ENCODE results near the gene SPAG8. TPM values are rescaled to one million over a fixed set of nuclear protein-coding genes. Genes with fewer than 3 reads are reported as not detected.

The SPAG8 gene
- total RNA-seq, 1 donor, result 0.42 TPM

- no peaks in the 10 kb centered on the region for H3K27me3 ChIP-seq (ENCODE audit: insufficient read depth, low read length)
- H3K9me3 ChIP-seq (ENCODE audit: low read depth, low read length), result no peaks in the 10 kb centered on the region
- no peak overlapping the region for H3K4me3 ChIP-seq (ENCODE audit: low read length)
- H3K4me1 ChIP-seq (ENCODE audit: insufficient read depth, low read length), result no peaks in the 10 kb centered on the region
Observed at GRCh38 chr9:35801328-35802128, 10.5 kb downstream of the SPAG8 start.

DNA sequence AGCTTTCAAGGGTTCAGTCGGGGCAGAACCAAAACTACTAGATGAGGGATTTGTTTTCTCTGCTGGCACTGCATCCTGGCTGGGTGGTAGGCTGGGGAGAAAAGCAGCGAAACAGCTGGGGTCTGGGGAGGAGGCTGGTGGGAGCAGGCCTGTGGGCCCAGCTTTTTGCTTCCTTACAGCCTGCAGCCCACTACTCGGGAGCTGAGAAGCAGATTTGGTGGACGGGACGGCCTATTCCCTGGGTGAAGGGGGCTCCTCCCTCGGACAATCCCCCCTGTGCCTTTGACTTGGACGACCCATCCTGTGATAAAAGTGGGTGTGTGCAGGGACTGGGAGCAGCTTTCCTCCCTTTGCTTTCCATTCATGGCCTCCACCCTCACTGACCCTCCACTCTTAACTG is 11.5 kb downstream of the SPAG8 start:
- H3K27me3 ChIP-seq (ENCODE audit: insufficient read depth, low read length), result no peaks in the 10 kb centered on the region
- H3K4me3 ChIP-seq (ENCODE audit: low read length), result no peak overlapping the region
- no peaks in the 10 kb centered on the region for H3K4me1 ChIP-seq (ENCODE audit: insufficient read depth, low read length)
- H3K9me3 ChIP-seq (ENCODE audit: low read depth, low read length), result no peaks in the 10 kb centered on the region

- no peak overlapping the region for H3K4me3 ChIP-seq (ENCODE audit: low read length)
- H3K4me1 ChIP-seq (ENCODE audit: insufficient read depth, low read length), result no peaks in the 10 kb centered on the region
- H3K9me3 ChIP-seq (ENCODE audit: low read depth, low read length), result no peaks in the 10 kb centered on the region
- H3K27me3 ChIP-seq (ENCODE audit: insufficient read depth, low read length), result no peaks in the 10 kb centered on the region
Observed at GRCh38 chr9:35798658-35799374, 13.2 kb downstream of the SPAG8 start.

GRCh38 chr9:35797311-35798109 is 14.6 kb downstream of the SPAG8 start:
- no peaks in the 10 kb centered on the region for H3K9me3 ChIP-seq (ENCODE audit: low read depth, low read length)
- no peak overlapping the region for H3K4me3 ChIP-seq (ENCODE audit: low read length)
- no peaks in the 10 kb centered on the region for H3K27me3 ChIP-seq (ENCODE audit: insufficient read depth, low read length)
- H3K4me1 ChIP-seq (ENCODE audit: insufficient read depth, low read length), result no peaks in the 10 kb centered on the region

DNA sequence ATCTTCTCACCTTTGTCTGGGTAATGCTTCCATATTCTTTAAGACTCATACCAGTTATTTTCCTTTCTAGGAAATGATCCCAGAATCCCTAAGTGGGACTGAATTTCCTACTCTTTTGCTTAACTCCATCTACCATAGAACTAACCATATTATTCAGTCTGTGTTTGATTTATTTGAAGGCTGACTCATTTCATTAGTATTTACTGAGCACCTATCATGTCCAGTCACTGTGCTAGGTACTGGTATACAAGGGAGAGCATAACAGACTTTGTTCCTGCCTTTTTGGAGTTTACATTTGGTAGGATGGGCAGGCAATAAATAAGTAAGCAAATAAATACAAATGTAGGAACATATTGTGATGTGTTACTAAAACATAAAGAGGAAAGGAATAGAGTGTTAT is 16.4 kb downstream of the SPAG8 start:
- H3K27me3 ChIP-seq (ENCODE audit: insufficient read depth, low read length), result peaks cover 2% of the 10 kb centered on the region
- H3K4me1 ChIP-seq (ENCODE audit: insufficient read depth, low read length), result no peaks in the 10 kb centered on the region
- H3K9me3 ChIP-seq (ENCODE audit: low read depth, low read length), result no peaks in the 10 kb centered on the region
- no peak overlapping the region for H3K4me3 ChIP-seq (ENCODE audit: low read length)

- no peaks in the 10 kb centered on the region for H3K4me1 ChIP-seq (ENCODE audit: insufficient read depth, low read length)
- H3K9me3 ChIP-seq (ENCODE audit: low read depth, low read length), result no peaks in the 10 kb centered on the region
- no peak overlapping the region for H3K4me3 ChIP-seq (ENCODE audit: low read length)
- peaks cover 2% of the 10 kb centered on the region for H3K27me3 ChIP-seq (ENCODE audit: insufficient read depth, low read length)
Observed at GRCh38 chr9:35793461-35793860, 18.6 kb downstream of the SPAG8 start.

DNA sequence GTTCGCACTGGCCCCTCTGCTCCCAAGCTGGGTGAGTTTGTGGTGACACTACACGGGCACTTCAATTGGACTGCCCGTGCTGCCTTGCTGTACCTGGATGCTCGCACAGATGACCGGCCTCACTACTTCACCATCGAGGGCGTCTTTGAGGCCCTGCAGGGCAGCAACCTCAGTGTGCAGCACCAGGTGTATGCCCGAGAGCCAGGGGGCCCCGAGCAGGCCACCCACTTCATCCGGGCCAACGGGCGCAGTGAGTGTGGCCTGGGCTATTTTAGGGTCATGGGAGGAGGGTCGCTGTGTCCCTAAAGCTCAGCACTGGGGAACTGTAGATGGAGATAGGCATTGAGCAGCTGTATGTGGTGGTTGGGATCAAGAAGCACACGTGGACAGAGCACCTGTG is 19.2 kb downstream of the SPAG8 start:
- Histone ChIP-seq H3K4me3 (ENCODE audit: low read length) (no peak overlapping the region), H3K9me3 (ENCODE audit: low read depth, low read length) (no peaks in the 10 kb centered on the region)

GRCh38 chr9:35792024-35792813 is 19.8 kb downstream of the SPAG8 start:
- H3K4me1 ChIP-seq (ENCODE audit: insufficient read depth, low read length), result no peaks in the 10 kb centered on the region

More for the DNA sequence above, 19.2 kb downstream of the SPAG8 start:
- Histone ChIP-seq H3K27me3 (ENCODE audit: insufficient read depth, low read length) (peaks cover 2% of the 10 kb centered on the region), H3K4me1 (ENCODE audit: insufficient read depth, low read length) (no peaks in the 10 kb centered on the region)

GRCh38 chr9:35791297-35791921 is 20.7 kb downstream of the SPAG8 start, which contains the start of gene NPR2:
Gene NPR2 (plus strand): TSS chr9:35791591. CDS start chr9:35792409, 818 bp downstream.
- Histone ChIP-seq H3K4me3 (ENCODE audit: low read length) (no peak within 1 kb of the TSS), H3K9me3 (ENCODE audit: low read depth, low read length) (no peaks in the 10 kb centered on the region), H3K27me3 (ENCODE audit: insufficient read depth, low read length) (peaks cover 2% of the 10 kb centered on the region), H3K4me1 (ENCODE audit: insufficient read depth, low read length) (no peaks in the 10 kb centered on the region)

More at GRCh38 chr9:35792024-35792813, 19.8 kb downstream of the SPAG8 start:
- no peaks in the 10 kb centered on the region for H3K9me3 ChIP-seq (ENCODE audit: low read depth, low read length)
- no peak overlapping the region for H3K4me3 ChIP-seq (ENCODE audit: low read length)
- peaks cover 2% of the 10 kb centered on the region for H3K27me3 ChIP-seq (ENCODE audit: insufficient read depth, low read length)

DNA sequence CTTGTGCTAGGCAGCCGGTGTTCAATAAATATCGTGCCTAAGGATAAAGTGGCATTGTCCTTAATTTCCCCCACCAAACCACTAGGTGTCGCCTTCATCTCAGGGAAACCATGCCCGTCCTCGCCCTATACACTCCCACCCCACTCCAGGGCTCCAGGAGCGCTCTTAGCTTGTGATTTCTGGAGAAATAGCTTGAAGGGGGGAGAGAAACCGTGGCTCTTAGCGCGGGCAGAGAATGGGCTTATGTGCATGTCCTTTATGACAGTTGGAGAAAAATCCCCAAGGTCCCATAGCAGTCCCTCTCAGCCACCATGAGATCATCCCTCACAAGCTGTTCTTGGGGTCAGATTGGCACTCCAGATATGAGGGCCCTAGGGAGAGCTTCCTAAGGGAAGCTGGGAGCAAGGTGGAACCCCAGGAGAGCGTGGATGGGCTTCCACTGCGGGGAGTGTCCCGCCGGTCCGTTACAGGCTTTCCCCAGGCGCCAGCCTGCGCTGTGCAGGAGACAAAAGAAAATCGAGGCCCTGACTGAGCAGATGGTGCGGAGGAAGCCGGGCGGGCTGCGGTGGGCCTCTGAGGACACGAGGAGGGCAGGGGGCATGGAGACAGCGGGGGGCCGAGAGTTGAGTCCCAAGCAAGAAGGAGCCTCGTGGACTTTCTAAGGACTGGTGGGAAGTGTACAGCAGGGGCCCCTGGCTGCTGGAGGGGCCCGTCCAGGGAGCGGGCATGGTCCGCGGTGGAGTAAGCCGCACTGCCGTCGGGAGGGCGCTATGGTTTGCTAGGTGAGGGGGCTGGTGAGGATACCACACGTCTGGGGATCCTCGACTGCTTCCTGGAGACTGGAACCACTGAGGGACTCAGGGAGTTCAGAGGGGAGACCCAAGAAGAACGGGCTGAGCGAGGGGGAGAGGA is 21.4 kb downstream of the SPAG8 start:
- Histone ChIP-seq H3K4me3 (ENCODE audit: low read length) (no peak overlapping the region), H3K4me1 (ENCODE audit: insufficient read depth, low read length) (no peaks in the 10 kb centered on the region), H3K27me3 (ENCODE audit: insufficient read depth, low read length) (peaks cover 2% of the 10 kb centered on the region), H3K9me3 (ENCODE audit: low read depth, low read length) (no peaks in the 10 kb centered on the region)

GRCh38 chr9:35790025-35790384 is 22.1 kb downstream of the SPAG8 start:
- H3K9me3 ChIP-seq (ENCODE audit: low read depth, low read length), result no peaks in the 10 kb centered on the region
- H3K4me1 ChIP-seq (ENCODE audit: insufficient read depth, low read length), result no peaks in the 10 kb centered on the region
- no peak overlapping the region for H3K4me3 ChIP-seq (ENCODE audit: low read length)
- H3K27me3 ChIP-seq (ENCODE audit: insufficient read depth, low read length), result peaks cover 2% of the 10 kb centered on the region

GRCh38 chr9:35789541-35789940 is 22.5 kb downstream of the SPAG8 start:
- peaks cover 2% of the 10 kb centered on the region for H3K27me3 ChIP-seq (ENCODE audit: insufficient read depth, low read length)
- H3K9me3 ChIP-seq (ENCODE audit: low read depth, low read length), result no peaks in the 10 kb centered on the region
- no peak overlapping the region for H3K4me3 ChIP-seq (ENCODE audit: low read length)
- H3K4me1 ChIP-seq (ENCODE audit: insufficient read depth, low read length), result no peaks in the 10 kb centered on the region

GRCh38 chr9:35783418-35783817 is 28.6 kb downstream of the SPAG8 start:
- no peaks in the 10 kb centered on the region for H3K9me3 ChIP-seq (ENCODE audit: low read depth, low read length)
- H3K27me3 ChIP-seq (ENCODE audit: insufficient read depth, low read length), result no peaks in the 10 kb centered on the region
- no peak overlapping the region for H3K4me3 ChIP-seq (ENCODE audit: low read length)
- H3K4me1 ChIP-seq (ENCODE audit: insufficient read depth, low read length), result no peaks in the 10 kb centered on the region
